Thyroid gland (tissue), 4 donors: Measurements from ENCODE around the gene ST3GAL3. TPM values are rescaled to one million over a fixed set of nuclear protein-coding genes. Genes with fewer than 3 reads are reported as not detected.

Experiments
- DNase-seq, 2 donors: peaks; one replicate each; pipeline ENCODE4 v3.0.0-alpha.2; 2019
- H3K27ac ChIP-seq, 3 donors: fragments of 200-600 bp; sonication (generic); 1 replicate in 2 of 3; 2 replicates in 1 of 3; pipeline ENCODE4 v1.5.1; 2016 to 2019; ENCODE audit warnings: mild to moderate bottlenecking in 1 of 3, moderate library complexity in 1 of 3
- H3K27me3 ChIP-seq: fragments of 200-600 bp; sonication (generic); one replicate; pipeline ENCODE4 v1.5.1; 2019
- H3K36me3 ChIP-seq, 2 donors: fragments of 200-600 bp; sonication (generic); one replicate each; pipeline ENCODE4 v1.5.1; 2016 to 2019
- H3K4me1 ChIP-seq, 2 donors: fragments of 200-600 bp; sonication (generic); one replicate each; pipeline ENCODE4 v1.5.1; 2017 to 2019
- H3K4me3 ChIP-seq, 3 donors: fragments of 200-600 bp; sonication (generic); replicated peaks in 1 of 3; 1 replicate in 2 of 3; 2 replicates in 1 of 3; pipeline ENCODE4 v1.5.1; 2016; ENCODE audit warnings: mild to moderate bottlenecking in 1 of 3
- H3K9me3 ChIP-seq: fragments of 200-600 bp; sonication (generic); one replicate; pipeline ENCODE4 v1.5.1; 2017
- CTCF ChIP-seq, 6 experiments: fragments of 200-600 bp in 3 of 6; fragments of 450-650 bp in 3 of 6; sonication (generic) in 3 of 6; IDR thresholded peaks; one replicate each; pipeline ENCODE4 v1.5.1; 2016 to 2019; ENCODE audit warnings: antibody characterized with exemption in 6 of 6, mild to moderate bottlenecking in 2 of 6, inconsistent platforms in 1 of 6, moderate library complexity in 1 of 6
- POLR2A ChIP-seq, 2 donors: fragments of 450-650 bp; IDR thresholded peaks; one replicate each; pipeline ENCODE4 v1.6.1; 2017; ENCODE audit warnings: antibody characterized with exemption in 2 of 2, mild to moderate bottlenecking in 2 of 2, moderate library complexity in 1 of 2
- WGBS, 2 donors: methylation state at CpG; one replicate each; pipeline ENCODE4 v1.1.5; 2017; 5-methylcytosine and 5-hydroxymethylcytosine counted together
- intact Hi-C: fragments of 100-400 bp; cut with DNase I; formaldehyde crosslinking; loops from one replicate; pipeline ENCODE4 v1.15.1; 2023
- total RNA-seq, 4 donors: library from RNA; depleted of rRNA; stranded (reverse); fragments of >200 nt; gene quantifications; one replicate each; pipeline ENCODE4 v1.2.3, GENCODE V29; 2016

ST3GAL3 gene
- total RNA-seq, 4 donors from 2014 or later, result 12.1 to 17.7 (median 14.3) TPM

GRCh38 chr1:43958351-43959255 is 251.3 kb downstream of the ST3GAL3 start:
- H3K9me3 ChIP-seq, result no peaks in the 10 kb centered on the region
- no peaks in the 10 kb centered on the region for H3K27me3 ChIP-seq
- no peaks in the 10 kb centered on the region for H3K4me1 ChIP-seq
- no peak overlapping the region for H3K4me3 ChIP-seq
- DNase-seq, result no peak
- no peak for TF ChIP-seq CTCF (IDR thresholded peaks at IDR 0.05)
- TF ChIP-seq POLR2A (IDR thresholded peaks at IDR 0.05), result no peak
- H3K36me3 ChIP-seq, result peaks cover 27 to 40% of the 10 kb centered on the region in 2 donors
- 92 to 95% methylated on average over 9 of the region's 9 CpGs for WGBS, 2 donors
- no peak overlapping the region for H3K27ac ChIP-seq
- intact Hi-C loops, result no loop called here

- H3K27ac ChIP-seq, result no peak overlapping the region
- H3K4me1 ChIP-seq, result no peaks in the 10 kb centered on the region
- WGBS, 2 donors, result 91 to 97% methylated on average over 8 of the region's 8 CpGs
- H3K9me3 ChIP-seq, result no peaks in the 10 kb centered on the region
- no peak for DNase-seq
- intact Hi-C loops, result no loop called here
- peaks cover 27 to 40% of the 10 kb centered on the region in 2 donors for H3K36me3 ChIP-seq
- no peak overlapping the region for H3K4me3 ChIP-seq
- H3K27me3 ChIP-seq, result no peaks in the 10 kb centered on the region
- no peak for TF ChIP-seq CTCF (IDR thresholded peaks at IDR 0.05)
- no peak for TF ChIP-seq POLR2A (IDR thresholded peaks at IDR 0.05)
Measured at GRCh38 chr1:43960798-43961197, 253.5 kb downstream of the ST3GAL3 start.

- H3K27me3 ChIP-seq, result no peaks in the 10 kb centered on the region
- peaks cover 24 to 35% of the 10 kb centered on the region in 2 donors for H3K36me3 ChIP-seq
- H3K9me3 ChIP-seq, result no peaks in the 10 kb centered on the region
- peak in 1 of 2 donors; percentile 39 for DNase-seq
- intact Hi-C loops, result no loop called here
- WGBS, 2 donors, result 53 to 62% methylated on average over 2 to 3 of the region's 3 CpGs
- no peak for TF ChIP-seq POLR2A (IDR thresholded peaks at IDR 0.05)
- TF ChIP-seq CTCF (IDR thresholded peaks at IDR 0.05), result no peak
- no peaks in the 10 kb centered on the region for H3K4me1 ChIP-seq
- no peak overlapping the region for H3K27ac ChIP-seq
- H3K4me3 ChIP-seq, result no peak overlapping the region
Measured at GRCh38 chr1:43961692-43962091, 254.4 kb downstream of the ST3GAL3 start.

GRCh38 chr1:43962324-43962723 is 255.0 kb downstream of the ST3GAL3 start:
- H3K36me3 ChIP-seq, result peaks cover 18 to 29% of the 10 kb centered on the region in 2 donors
- intact Hi-C loops, result no loop called here
- 88 to 91% methylated on average over 2 of the region's 2 CpGs for WGBS, 2 donors

More at GRCh38 chr1:43962324-43962723, 255.0 kb downstream of the ST3GAL3 start:
- no peak for DNase-seq
- H3K9me3 ChIP-seq, result no peaks in the 10 kb centered on the region
- no peak overlapping the region for H3K27ac ChIP-seq
- TF ChIP-seq POLR2A (IDR thresholded peaks at IDR 0.05) (no peak), CTCF (IDR thresholded peaks at IDR 0.05) (no peak)
- no peaks in the 10 kb centered on the region for H3K27me3 ChIP-seq
- H3K4me1 ChIP-seq, result no peaks in the 10 kb centered on the region
- no peak overlapping the region for H3K4me3 ChIP-seq
